HCT116 (cell line): ENCODE data around the gene XAB2.

Experiments
- POLR2A ChIP-seq: IDR thresholded peaks from 2 replicates; pipeline ENCODE4 v1.7.0; 2011; ENCODE audit warnings: borderline replicate concordance; ENCODE audit not compliant: insufficient read depth, insufficient read length; ENCODE audit errors: extremely low read depth
- POLR2AphosphoS5 ChIP-seq: IDR thresholded peaks from 2 replicates; pipeline ENCODE4 v1.6.1; 2011; ENCODE audit warnings: mild to moderate bottlenecking, low read depth, low read length, moderate library complexity
- SIN3A ChIP-seq: IDR thresholded peaks from 2 replicates; pipeline ENCODE4 v1.6.1; 2012; ENCODE audit warnings: low read depth
- SRF ChIP-seq: IDR thresholded peaks from 2 replicates; pipeline ENCODE4 v1.6.1; 2012; ENCODE audit warnings: low read depth
- YY1 ChIP-seq: IDR thresholded peaks from 2 replicates; pipeline ENCODE4 v1.6.1; 2011; ENCODE audit warnings: low read length, low read depth, moderate library complexity, mild to moderate bottlenecking; ENCODE audit not compliant: insufficient replicate concordance; ENCODE audit errors: extremely low read depth
- ZNF274 ChIP-seq: fragments of 200-500 bp; sonication (Bioruptor generic); IDR thresholded peaks from 2 replicates; pipeline ENCODE4 v1.6.1; 2014; ENCODE audit warnings: mild to moderate bottlenecking, low read depth, low read length, inconsistent platforms
- TF ChIP-seq, protein P1 (sequence below), 3 experiments: fragments of 200-600 bp in 1 of 3; sonication (generic) in 1 of 3; IDR thresholded peaks in 2 of 3; conservative IDR thresholded peaks in 1 of 3; 2 replicates each; pipeline ENCODE4 v1.5.1; 2012 to 2017; ENCODE audit warnings: low read depth in 2 of 3, low read length in 2 of 3, antibody characterized with exemption in 1 of 3, borderline replicate concordance in 1 of 3, control low read depth in 1 of 3, mild to moderate bottlenecking in 1 of 3, mixed read lengths in 1 of 3, mixed run types in 1 of 3, moderate library complexity in 1 of 3; ENCODE audit not compliant: insufficient read depth in 1 of 3

DNA sequence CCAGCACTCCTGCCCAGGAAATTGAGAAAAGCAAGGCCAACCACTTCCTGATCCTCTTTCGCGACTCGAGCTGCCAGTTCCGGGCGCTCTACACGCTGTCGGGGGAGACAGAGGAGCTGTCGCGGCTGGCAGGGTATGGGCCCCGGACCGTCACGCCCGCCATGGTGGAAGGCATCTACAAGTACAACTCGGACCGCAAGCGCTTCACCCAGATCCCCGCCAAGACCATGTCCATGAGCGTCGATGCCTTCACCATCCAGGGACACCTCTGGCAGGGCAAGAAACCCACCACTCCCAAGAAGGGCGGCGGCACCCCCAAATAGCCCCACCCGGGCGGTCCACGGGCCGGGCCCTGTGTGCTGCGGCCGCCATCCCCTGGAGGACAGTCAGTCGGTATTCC, 11.6 kb downstream of the XAB2 start:
- TF ChIP-seq, protein P1, sequence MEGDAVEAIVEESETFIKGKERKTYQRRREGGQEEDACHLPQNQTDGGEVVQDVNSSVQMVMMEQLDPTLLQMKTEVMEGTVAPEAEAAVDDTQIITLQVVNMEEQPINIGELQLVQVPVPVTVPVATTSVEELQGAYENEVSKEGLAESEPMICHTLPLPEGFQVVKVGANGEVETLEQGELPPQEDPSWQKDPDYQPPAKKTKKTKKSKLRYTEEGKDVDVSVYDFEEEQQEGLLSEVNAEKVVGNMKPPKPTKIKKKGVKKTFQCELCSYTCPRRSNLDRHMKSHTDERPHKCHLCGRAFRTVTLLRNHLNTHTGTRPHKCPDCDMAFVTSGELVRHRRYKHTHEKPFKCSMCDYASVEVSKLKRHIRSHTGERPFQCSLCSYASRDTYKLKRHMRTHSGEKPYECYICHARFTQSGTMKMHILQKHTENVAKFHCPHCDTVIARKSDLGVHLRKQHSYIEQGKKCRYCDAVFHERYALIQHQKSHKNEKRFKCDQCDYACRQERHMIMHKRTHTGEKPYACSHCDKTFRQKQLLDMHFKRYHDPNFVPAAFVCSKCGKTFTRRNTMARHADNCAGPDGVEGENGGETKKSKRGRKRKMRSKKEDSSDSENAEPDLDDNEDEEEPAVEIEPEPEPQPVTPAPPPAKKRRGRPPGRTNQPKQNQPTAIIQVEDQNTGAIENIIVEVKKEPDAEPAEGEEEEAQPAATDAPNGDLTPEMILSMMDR (IDR thresholded peaks at IDR 0.05 in 2 of 3, conservative IDR thresholded peaks at IDR 0.05 in 1 of 3; ENCODE audit: borderline replicate concordance in 1 of 3, insufficient read depth in 1 of 3, low read depth in 2 of 3, low read length in 2 of 3), result no peak
- TF ChIP-seq SIN3A (no peak), YY1 (no peak), ZNF274 (no peak), POLR2A (no peak), SRF (no peak), POLR2AphosphoS5 (no peak)
